Gastrocnemius medialis (tissue), 4 donors: Measurements from ENCODE around the gene TMEM132D. TPM values are rescaled to one million over a fixed set of nuclear protein-coding genes. Genes with fewer than 3 reads are reported as not detected.

Experiments used
- ATAC-seq, 2 donors: fragments of 150-250 bp; one replicate each; pipeline ENCODE4 v1.9.1; 2016
- DNase-seq, 2 donors: peaks; one replicate each; pipeline ENCODE4 v3.0.0-alpha.2; 2019
- H3K27ac ChIP-seq, 4 donors: fragments of 200-600 bp; sonication (generic); 1 replicate in 1 of 4; 2 replicates in 3 of 4; pipeline ENCODE4 v1.5.1; 2016 to 2018; ENCODE audit warnings: mild to moderate bottlenecking in 2 of 4, moderate library complexity in 1 of 4
- H3K27me3 ChIP-seq, 3 donors: fragments of 200-600 bp; sonication (generic) in 2 of 3; 1 replicate in 1 of 3; 2 replicates in 2 of 3; pipeline versions ENCODE4 v1.5.1 to v1.6.0; 2016 to 2019; ENCODE audit warnings: mild to moderate bottlenecking in 1 of 3, moderate library complexity in 1 of 3
- H3K36me3 ChIP-seq, 2 donors: fragments of 200-600 bp; sonication (generic) in 1 of 2; one replicate each; pipeline ENCODE4 v1.5.1; 2017 to 2018
- H3K4me1 ChIP-seq, 2 donors: fragments of 200-600 bp; sonication (generic) in 1 of 2; one replicate each; pipeline ENCODE4 v1.5.1; 2016 to 2017; ENCODE audit warnings: mild to moderate bottlenecking in 2 of 2
- H3K4me3 ChIP-seq, 4 donors: fragments of 200-600 bp; sonication (generic) in 3 of 4; 1 replicate in 1 of 4; 2 replicates in 3 of 4; pipeline ENCODE4 v1.5.1; 2016 to 2019; ENCODE audit warnings: mild to moderate bottlenecking in 2 of 4
- H3K9me3 ChIP-seq, 3 donors: fragments of 200-600 bp; sonication (generic) in 2 of 3; 1 replicate in 1 of 3; 2 replicates in 2 of 3; pipeline ENCODE4 v1.5.1; 2016 to 2019
- CTCF ChIP-seq, 5 experiments: fragments of 450-650 bp in 3 of 5; fragments of 200-600 bp in 2 of 5; sonication (generic) in 2 of 5; IDR thresholded peaks in 4 of 5; conservative IDR thresholded peaks in 1 of 5; 1 replicate in 4 of 5; 2 replicates in 1 of 5; pipeline ENCODE4 v1.5.1; 2016 to 2019; ENCODE audit warnings: antibody characterized with exemption in 5 of 5, mild to moderate bottlenecking in 3 of 5, moderate library complexity in 3 of 5
- POLR2A ChIP-seq, 2 donors: fragments of 450-650 bp; IDR thresholded peaks; one replicate each; pipeline ENCODE4 v1.6.1; 2017; ENCODE audit warnings: antibody characterized with exemption in 2 of 2, mild to moderate bottlenecking in 2 of 2, moderate library complexity in 2 of 2
- in situ Hi-C, 4 donors: fragments of 200-750 bp; cut with MboI; loops; one replicate each; pipeline versions ENCODE4 v1.15.0 to v1.8.0; 2017; ENCODE audit warnings: low sequenced_read_pairs in 4 of 4
- intact Hi-C: fragments of 100-400 bp; cut with DNase I; formaldehyde crosslinking; loops from one replicate; pipeline ENCODE4 v1.15.1; 2023; ENCODE audit warnings: low total_unique reads
- total RNA-seq, 4 donors: library from RNA; depleted of rRNA; stranded (reverse); fragments of >200 nt; gene quantifications; one replicate each; pipeline versions ENCODE4 v1.1.0 to v1.2.3, GENCODE V29; 2016

Gene TMEM132D
- total RNA-seq, 4 donors from 2014 or later, result not detected

DNA sequence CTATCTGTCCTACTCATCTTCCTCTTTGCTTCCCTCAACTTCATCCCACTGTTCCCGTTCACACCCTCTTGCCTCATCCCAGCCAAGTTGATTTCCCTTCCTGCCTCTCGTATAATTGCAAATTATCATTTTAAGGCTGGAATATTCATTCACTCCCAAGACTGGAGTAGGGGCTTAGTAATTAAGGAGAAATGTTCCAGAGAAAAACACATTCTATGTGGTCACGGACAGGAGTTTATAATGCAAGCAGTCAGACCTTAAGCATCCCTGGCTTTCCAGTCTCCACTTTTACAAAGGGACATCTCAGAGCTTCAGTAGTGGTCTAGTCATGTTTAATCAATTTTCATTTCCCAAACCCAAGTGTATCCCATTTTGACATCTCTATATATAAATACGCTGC is 54.9 kb downstream of the TMEM132D start:
- no peak overlapping the region for H3K4me3 ChIP-seq
- no peak for ATAC-seq
- in situ Hi-C loops (no loop called here), intact Hi-C loops (no loop called here)
- TF ChIP-seq POLR2A (IDR thresholded peaks at IDR 0.05) (no peak), CTCF (IDR thresholded peaks at IDR 0.05 in 4 of 5, conservative IDR thresholded peaks at IDR 0.05 in 1 of 5) (no peak)
- H3K27me3 ChIP-seq, result no peaks in the 10 kb centered on the region
- no peaks in the 10 kb centered on the region for H3K36me3 ChIP-seq
- no peaks in the 10 kb centered on the region for H3K9me3 ChIP-seq
- H3K4me1 ChIP-seq, result no peaks in the 10 kb centered on the region
- H3K27ac ChIP-seq, result no peak overlapping the region
- DNase-seq, result no peak

- TF ChIP-seq CTCF (IDR thresholded peaks at IDR 0.05 in 4 of 5, conservative IDR thresholded peaks at IDR 0.05 in 1 of 5) (no peak), POLR2A (IDR thresholded peaks at IDR 0.05) (no peak)
- intact Hi-C loops, result no loop called here
- no peaks in the 10 kb centered on the region for H3K4me1 ChIP-seq
- H3K27me3 ChIP-seq, result no peaks in the 10 kb centered on the region
- H3K27ac ChIP-seq, result no peak overlapping the region
- no peak overlapping the region for H3K4me3 ChIP-seq
- ATAC-seq (no peak), DNase-seq (no peak)
- H3K36me3 ChIP-seq, result no peaks in the 10 kb centered on the region
- H3K9me3 ChIP-seq, result no peaks in the 10 kb centered on the region
- in situ Hi-C loops, result no loop called here
Measured at GRCh38 chr12:129847063-129847462, 56.8 kb downstream of the TMEM132D start.

DNA sequence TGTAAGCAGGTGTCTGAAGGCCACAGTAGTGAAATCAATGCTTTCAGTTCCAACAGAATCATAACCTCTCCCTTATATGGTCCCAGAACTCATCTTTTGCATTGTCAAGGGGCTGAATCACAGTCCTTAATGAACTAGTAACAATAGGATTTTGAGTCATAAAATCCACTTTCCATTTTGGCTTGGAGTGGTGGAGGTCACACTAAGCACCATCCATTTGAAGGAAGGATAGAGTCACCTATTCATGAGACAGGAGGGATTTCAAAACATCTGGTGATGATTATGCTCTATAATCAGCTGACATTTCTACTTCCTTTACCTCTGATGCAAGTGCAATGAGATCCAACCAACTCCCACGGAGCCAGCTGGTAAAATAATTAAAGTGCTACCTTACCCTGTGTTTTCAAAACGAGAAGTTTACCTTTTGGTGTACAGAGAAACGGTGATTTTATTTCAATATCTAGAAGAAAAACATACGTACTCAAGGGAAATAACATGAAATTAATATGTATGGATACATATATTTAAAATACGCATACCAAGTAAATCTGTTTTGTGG is 59.1 kb downstream of the TMEM132D start:
- no peaks in the 10 kb centered on the region for H3K9me3 ChIP-seq
- no peak overlapping the region for H3K4me3 ChIP-seq
- ATAC-seq (no peak), DNase-seq (no peak)
- H3K27me3 ChIP-seq, result no peaks in the 10 kb centered on the region
- no peak overlapping the region for H3K27ac ChIP-seq
- no peaks in the 10 kb centered on the region for H3K36me3 ChIP-seq
- intact Hi-C loops, result no loop called here
- TF ChIP-seq CTCF (IDR thresholded peaks at IDR 0.05 in 4 of 5, conservative IDR thresholded peaks at IDR 0.05 in 1 of 5), result no peak
- no peak for TF ChIP-seq POLR2A (IDR thresholded peaks at IDR 0.05)
- in situ Hi-C loops, result no loop called here
- H3K4me1 ChIP-seq, result no peaks in the 10 kb centered on the region

DNA sequence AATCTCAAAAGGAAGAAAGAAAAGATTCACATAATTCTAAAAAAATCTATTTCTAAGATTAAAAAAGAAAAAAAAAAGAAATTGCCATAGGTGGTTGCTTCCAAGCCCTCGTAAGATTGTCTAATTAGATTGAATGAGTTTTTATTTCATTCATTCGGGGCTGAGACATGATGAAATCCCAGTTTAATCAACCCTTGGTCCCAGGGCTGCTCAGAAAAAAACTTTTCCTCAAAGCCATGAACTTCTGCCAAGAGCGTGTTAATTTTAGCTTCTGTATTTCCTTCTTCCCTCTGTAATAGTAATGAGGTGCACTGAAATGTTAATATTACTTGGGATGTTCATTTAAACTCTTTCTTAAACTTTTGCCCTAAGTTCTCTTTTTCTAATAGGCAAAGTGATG is 62.6 kb downstream of the TMEM132D start:
- Histone ChIP-seq H3K4me3 (no peak overlapping the region), H3K27ac (no peak overlapping the region), H3K4me1 (no peaks in the 10 kb centered on the region), H3K9me3 (no peaks in the 10 kb centered on the region), H3K27me3 (no peaks in the 10 kb centered on the region), H3K36me3 (no peaks in the 10 kb centered on the region)
- in situ Hi-C loops, result no loop called here
- TF ChIP-seq POLR2A (IDR thresholded peaks at IDR 0.05) (no peak), CTCF (IDR thresholded peaks at IDR 0.05 in 4 of 5, conservative IDR thresholded peaks at IDR 0.05 in 1 of 5) (no peak)
- intact Hi-C loops, result no loop called here
- DNase-seq, result no peak
- no peak for ATAC-seq
